ENCODE measurements around the gene MTOR. TPM values are rescaled to one million over a fixed set of nuclear protein-coding genes. Genes with fewer than 3 reads are reported as not detected.

Gene MTOR
- total RNA-seq, 3 donors from 2014 or later = 37.9 to 50.5 (median 42.5) TPM

DNA sequence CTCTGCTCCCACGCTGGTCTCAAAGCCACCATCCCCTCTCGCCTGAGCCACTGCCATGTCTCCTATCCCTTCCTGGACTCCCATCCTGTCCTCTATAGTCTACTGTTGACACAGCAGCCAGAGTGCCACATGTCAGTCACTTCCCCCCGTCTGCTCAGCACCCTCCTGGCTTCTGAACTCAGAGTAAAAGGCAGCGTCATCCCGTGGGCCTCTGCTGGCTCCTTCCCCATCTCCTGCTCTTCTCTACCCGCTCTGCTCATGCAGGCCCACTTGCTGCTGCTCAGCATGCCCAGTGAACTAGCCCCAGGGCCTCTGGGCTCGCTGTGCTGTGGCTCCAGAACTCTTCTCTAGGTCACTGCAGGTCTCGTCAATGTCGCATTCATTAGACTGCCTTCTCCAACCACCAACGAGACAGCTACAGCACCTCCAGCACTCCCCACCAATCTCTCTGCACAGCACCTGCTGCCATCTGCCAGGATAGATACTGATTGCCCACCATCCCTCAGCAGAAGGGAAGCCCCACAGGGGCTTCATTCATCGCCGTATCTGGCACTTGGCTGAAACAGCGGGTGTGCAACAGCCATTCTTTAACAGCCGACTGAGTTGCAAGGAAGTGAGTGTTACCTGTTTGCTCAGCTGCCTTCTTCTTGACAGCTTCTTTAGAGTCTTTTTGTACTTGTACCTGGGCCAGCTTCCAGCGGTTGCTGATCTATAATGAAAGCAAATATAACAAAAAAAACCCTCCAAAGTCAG lies 190.7 kb downstream of the MTOR start:
- H3K4me1 ChIP-seq (ENCODE audit: low read depth) = peaks cover 6% of the 10 kb centered on the region
- no peaks in the 10 kb centered on the region for H3K9me3 ChIP-seq
- peak; percentile 65 for ATAC-seq
- DNase-seq = no peak
- H3K4me3 ChIP-seq = no peak overlapping the region
- TF ChIP-seq CTCF (IDR thresholded peaks at IDR 0.05) = no peak
- H3K36me3 ChIP-seq (ENCODE audit: low read depth) = peaks cover 8% of the 10 kb centered on the region
- intact Hi-C loops (cut with DNase I, micrococcal nuclease) = no loop called here

DNA sequence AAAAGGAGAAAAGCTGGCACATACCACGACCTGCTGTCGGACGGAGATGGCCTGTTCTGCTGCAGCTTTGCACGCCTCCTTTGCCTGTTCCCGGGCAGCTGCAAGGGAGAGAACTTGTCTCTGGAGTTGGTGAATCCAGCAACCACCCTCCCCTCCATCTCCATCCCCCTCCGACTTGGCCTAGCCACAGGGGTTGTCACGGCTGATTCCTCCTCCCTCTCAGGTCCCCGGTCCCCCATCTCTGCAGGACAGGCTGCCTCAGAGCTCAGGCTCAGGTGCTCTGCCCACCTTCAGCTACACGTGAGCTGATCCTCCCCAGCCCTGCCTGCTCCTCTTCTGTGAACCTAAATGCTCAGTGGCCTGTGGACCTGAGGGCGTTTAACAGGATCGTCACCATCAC lies 191.5 kb downstream of the MTOR start:
- H3K4me1 ChIP-seq (ENCODE audit: low read depth) = peaks cover 6% of the 10 kb centered on the region
- intact Hi-C loops (cut with DNase I, micrococcal nuclease) = no loop called here
- H3K36me3 ChIP-seq (ENCODE audit: low read depth) = peaks cover 11% of the 10 kb centered on the region
- DNase-seq = no peak
- TF ChIP-seq CTCF (IDR thresholded peaks at IDR 0.05) = no peak
- H3K4me3 ChIP-seq = no peak overlapping the region
- H3K9me3 ChIP-seq = no peaks in the 10 kb centered on the region
- ATAC-seq = no peak

GRCh38 chr1:11068600-11069473 lies 193.5 kb downstream of the MTOR start:
- peak; percentile 53 for ATAC-seq
- Histone ChIP-seq H3K4me3 (no peak overlapping the region), H3K4me1 (ENCODE audit: low read depth) (peaks cover 6% of the 10 kb centered on the region), H3K36me3 (ENCODE audit: low read depth) (peaks cover 11% of the 10 kb centered on the region), H3K9me3 (no peaks in the 10 kb centered on the region)
- no peak for TF ChIP-seq CTCF (IDR thresholded peaks at IDR 0.05)
- intact Hi-C loops (cut with DNase I, micrococcal nuclease) = no loop called here
- no peak for DNase-seq

DNA sequence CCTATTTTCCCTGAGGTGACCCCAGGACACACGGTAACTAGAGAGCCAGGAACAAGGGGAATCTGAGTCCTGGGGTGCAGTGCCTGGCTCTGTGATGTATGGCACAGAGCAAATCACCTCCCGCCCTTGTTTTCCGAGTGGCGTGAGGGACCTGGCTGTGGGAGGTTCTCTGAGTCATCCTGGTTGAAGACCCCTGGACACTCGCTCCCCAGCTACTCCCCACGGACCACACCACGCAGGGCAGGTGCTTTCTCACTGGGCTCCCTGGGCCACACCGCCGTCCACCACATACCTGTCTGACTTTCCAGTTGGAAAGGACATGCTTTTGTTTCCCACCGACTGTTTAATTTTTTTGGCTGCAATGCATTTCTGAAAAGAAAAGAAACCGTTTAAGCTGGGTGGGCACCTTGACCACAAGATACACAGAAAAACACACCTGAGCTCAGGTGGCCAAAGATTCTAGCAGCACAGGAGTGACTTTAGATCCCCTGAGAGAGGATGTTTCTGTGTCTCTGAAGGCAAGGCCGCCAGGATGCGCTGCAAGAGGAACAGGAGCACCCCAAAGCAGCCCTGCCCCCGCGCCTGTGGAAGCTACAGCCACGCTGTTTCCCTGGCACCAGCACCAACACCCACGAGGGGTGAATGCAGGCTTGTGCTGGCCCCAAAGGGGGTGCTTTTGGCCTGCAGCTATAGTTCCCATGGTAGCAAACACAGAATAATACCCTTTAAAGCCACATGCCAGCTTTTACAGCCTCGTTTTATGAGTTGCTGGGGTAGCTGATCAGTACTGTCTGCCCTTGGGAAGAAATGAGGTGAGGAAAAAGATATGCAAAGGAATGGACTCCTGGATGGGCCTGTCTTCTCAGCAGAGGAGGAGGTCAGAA lies 194.4 kb downstream of the MTOR start:
- peaks cover 6% of the 10 kb centered on the region for H3K4me1 ChIP-seq (ENCODE audit: low read depth)
- intact Hi-C loops (cut with DNase I, micrococcal nuclease) = no loop called here
- peaks cover 11% of the 10 kb centered on the region for H3K36me3 ChIP-seq (ENCODE audit: low read depth)
- no peak for DNase-seq
- no peaks in the 10 kb centered on the region for H3K9me3 ChIP-seq
- TF ChIP-seq CTCF (IDR thresholded peaks at IDR 0.05) = no peak
- H3K4me3 ChIP-seq = no peak overlapping the region
- ATAC-seq = peak; percentile 61

DNA sequence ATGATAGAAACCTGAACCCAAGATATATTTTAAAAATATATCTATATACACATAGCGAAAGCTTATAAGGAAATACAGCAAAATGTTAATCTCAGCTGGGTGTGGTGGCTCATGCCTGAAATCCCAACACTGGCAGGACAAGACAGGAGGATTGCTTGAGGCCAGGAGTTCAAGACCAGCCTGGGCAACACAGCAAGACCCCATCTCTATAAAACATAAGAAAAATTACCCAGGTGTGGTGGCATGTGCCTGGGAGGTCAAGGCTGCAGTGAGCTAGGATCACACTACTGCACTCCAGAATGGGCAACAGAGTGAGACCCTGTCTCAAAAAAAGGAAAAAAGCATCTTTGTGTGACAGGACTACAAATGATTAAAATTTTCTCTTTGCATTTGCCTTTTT lies 196.6 kb downstream of the MTOR start:
- intact Hi-C loops (cut with DNase I, micrococcal nuclease) = no loop called here
- peaks cover 11% of the 10 kb centered on the region for H3K36me3 ChIP-seq (ENCODE audit: low read depth)
- no peak for DNase-seq

More for the DNA sequence above, 196.6 kb downstream of the MTOR start:
- Histone ChIP-seq H3K9me3 (no peaks in the 10 kb centered on the region), H3K4me1 (ENCODE audit: low read depth) (peaks cover 7% of the 10 kb centered on the region), H3K4me3 (no peak overlapping the region)
- TF ChIP-seq CTCF (IDR thresholded peaks at IDR 0.05) = no peak
- no peak for ATAC-seq

All from mucosa of descending colon (tissue), 3 donors.